ENCODE measurements around the gene SP2.
A peak's percentile ranks its signal among the peaks of the same experiment; 100 is the strongest.

SP2 gene

DNA sequence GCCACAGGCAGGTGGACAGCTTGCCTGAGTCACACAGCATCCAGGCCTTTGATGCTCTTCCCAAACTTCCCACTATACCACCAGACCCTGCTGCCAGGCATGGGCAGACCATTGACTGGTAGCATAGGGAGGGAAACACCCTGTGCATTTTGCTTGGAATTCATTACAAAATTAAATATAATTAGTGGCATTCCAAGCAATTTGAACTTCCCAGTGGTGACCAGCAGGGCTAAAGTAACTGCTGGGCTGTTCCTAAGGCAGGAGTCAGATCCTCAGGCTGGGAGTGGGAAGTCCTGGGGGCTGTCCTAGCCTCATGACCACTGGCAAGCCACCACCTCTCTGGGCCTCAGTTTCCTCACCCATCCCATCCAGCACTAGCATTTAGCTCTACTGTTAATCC is 57.9 kb downstream of the SP2 start:
- DNase-seq, result no peak

- no peak for DNase-seq
Observed at GRCh38 chr17:47955497-47956461, 59.7 kb downstream of the SP2 start.

GRCh38 chr17:47956791-47957590 is 61.0 kb downstream of the SP2 start:
- no peak for DNase-seq

GRCh38 chr17:47957591-47958490 is 61.8 kb downstream of the SP2 start, which contains the start of gene PRR15L:
TSS of gene PRR15L (minus strand) at chr17:47957883. CDS start at chr17:47953234, 4,649 bp downstream.
- no peak for DNase-seq

- no peak for DNase-seq
Observed at GRCh38 chr17:47959825-47960655, 64.0 kb downstream of the SP2 start.

DNA sequence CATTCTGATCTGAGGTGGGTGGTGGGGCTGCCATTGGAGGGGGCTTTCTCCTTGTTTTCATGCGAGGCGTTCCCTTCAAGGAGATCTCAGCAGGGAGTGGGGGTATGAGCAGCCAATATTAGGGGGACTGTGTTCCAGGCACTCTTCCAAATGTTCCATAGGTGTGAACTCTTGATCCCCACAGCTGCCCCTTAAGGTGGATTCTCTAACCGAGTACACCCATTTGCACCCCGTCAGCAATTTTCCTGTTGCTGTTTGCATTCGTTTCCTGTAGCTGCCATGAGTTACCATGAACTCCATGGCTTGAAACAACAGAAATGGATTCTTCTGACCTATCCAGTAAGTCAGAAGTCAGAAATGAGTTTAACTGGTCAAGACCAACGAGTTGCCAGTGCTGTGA is 65.4 kb downstream of the SP2 start:
- no peak for DNase-seq

DNA sequence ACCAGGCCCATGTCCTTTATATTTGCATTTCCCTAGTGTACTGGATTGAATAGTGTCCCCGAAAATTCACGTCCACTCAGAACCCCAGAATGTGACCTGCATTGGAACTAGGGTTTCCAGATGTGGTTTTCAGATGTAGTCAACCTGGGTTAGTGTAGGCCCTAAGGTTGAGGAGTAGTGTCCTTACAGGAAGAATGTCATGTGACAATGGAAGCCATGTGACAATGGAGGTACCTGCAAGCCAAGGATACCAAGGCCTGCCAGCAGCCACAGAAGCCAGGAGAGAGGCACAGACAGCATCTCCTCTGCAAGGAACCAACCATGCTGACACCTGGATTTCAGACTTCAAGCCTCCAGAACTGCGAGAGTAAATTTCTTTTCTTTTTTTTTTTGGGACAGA is 66.9 kb downstream of the SP2 start:
- DNase-seq, result no peak

DNA sequence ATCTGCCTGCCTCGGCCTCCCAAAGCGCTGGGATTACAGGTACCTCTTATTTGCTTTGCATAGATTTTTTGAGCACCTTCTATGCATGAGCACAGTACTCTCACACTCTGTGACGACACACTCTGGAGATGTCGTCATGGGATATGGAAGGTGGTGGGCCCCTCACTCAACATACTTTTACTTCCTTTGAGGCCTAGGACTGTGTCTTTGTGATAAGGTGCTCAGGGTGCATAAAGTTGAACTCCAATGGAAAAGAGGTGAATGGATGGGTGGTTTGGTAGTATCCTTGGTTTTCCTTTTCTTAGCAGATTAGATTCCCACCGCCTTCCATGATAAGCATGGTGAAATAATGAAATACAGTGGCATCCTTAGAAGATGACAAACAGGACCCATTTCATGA is 68.8 kb downstream of the SP2 start:
- DNase-seq, result no peak

DNA sequence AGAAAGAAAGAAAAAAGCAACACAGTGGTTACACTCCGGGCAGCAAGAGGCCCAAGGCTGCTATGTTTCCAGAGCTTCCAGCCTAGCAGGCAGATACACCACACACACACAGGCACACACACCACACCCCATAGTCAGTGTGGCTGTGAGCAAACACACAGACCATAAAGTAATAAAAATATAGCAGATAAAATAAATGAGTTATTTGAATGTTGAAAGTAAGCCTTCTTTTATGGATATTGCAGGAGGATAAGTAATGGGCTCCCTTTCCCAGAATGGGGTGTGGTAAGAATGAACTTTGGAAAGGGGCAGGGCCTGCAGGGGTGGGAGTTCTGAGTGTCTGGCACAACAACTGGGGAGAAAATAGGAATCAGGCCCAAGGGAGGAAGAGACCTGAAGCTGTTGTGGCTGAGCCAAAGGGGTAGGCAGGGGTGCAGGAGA is 70.1 kb downstream of the SP2 start:
- DNase-seq, result no peak

DNA sequence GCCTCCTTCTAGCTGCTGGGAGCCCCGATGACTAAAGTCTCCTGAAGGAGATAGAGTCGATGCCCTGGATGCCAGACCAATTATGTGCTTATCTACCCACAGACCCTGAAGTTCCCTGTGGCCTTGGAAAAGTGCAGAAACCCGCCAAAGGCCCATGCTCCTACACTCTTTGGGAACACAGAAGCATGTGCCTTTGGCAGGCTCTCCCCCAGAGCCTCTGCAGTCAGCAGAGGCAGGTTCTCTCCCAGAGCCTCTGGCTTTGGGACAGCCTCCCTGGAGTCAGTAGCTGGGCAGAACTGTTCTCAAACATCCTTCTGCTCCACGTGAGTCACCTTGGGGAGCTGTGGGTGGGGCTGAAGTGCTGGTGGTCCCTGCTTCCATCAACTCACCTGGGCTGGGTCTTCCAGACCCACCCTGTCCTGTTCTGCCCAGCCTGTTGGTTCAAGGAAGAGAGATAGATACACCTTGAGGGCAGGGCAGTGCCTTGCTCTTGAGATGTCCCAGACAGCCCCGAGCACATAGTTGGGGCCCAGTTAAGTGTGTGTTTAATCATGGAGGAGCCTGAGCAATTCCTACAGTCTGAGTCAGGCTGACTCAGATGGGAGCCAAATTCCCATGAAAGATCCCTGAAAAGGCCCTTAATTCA is 71.7 kb downstream of the SP2 start:
- DNase-seq, result no peak

- DNase-seq, result no peak
Observed at GRCh38 chr17:47968836-47969235, 72.8 kb downstream of the SP2 start.

DNA sequence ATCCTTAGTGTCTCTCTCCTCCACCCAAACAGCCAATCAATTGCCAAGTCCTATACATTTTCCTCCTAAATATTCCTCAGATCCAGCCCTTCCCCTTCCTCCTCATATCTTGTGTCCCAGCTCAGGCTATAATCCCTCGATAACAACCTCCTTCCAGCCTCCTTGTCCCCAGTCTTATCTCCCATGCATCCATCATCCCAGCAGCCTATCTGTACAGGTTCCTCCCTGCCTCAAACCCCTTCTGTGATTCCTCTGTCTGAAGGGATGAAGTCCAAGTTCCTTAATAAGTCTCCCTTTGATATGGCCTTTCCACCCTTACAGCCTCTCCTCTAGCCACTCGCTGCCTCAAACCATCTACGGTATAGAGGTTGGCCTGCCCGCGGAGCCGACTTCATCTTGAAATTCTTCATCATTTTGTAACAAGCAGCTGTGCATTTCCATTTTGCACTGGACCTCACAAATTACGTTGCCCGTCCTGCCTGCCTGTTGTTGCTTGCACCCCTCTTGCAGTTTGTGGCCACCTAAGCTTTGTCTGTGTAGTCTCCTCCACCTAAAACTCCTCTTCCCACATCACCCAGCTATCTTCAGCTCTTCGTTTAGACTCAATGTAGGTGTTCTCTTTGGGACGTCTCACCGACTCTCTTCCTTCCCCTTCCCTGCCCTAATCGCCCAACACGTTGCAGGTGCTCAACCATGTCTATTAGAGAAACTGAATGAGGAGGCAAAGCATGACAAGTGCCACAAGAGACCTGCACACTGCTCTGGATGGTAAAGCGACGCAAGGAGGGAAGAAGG is 74.1 kb downstream of the SP2 start:
- no peak for DNase-seq

GRCh38 chr17:47970725-47971499 is 74.9 kb downstream of the SP2 start, which contains the start of gene CDK5RAP3:
TSS of gene CDK5RAP3 (plus strand) at chr17:47971113. CDS start at chr17:47971147, 34 bp downstream.
- DNase-seq, result peak; percentile 100

DNA sequence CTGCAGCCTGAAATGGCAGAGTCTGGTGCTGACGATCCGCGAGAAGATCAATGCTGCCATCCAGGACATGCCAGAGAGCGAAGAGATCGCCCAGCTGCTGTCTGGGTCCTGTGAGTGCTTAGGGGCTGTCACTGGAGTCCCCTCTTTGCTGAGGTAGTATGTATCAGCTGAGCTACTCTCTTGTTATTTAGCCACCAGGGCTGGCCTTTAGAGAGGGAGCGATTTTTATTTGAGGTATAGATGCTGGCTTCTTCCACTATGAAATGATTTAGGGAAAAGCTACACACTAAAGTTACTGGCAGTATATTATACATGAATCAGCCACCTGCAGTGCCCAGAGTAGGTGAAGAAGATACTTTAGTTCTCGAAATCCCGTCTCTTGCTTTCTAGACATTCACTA is 77.5 kb downstream of the SP2 start:
- no peak for DNase-seq

GRCh38 chr17:47975189-47975822 is 79.3 kb downstream of the SP2 start:
- no peak for DNase-seq

DNA sequence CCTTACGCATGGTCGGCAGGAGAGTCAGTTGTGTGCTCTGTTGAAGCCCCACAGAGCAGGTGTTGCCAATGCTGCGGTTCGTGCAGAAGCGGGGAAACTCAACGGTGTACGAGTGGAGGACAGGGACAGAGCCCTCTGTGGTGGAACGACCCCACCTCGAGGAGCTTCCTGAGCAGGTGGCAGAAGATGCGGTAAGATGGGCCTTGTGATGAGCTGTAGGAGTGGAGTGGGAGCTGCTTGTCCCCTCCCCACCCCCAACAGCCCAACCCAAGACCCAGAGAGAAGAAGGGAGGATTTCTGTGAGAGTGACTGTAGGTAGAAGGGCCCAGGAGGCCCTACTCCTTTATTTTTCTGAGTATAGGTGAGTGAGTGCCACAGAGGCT is 79.8 kb downstream of the SP2 start:
- no peak for DNase-seq

DNA sequence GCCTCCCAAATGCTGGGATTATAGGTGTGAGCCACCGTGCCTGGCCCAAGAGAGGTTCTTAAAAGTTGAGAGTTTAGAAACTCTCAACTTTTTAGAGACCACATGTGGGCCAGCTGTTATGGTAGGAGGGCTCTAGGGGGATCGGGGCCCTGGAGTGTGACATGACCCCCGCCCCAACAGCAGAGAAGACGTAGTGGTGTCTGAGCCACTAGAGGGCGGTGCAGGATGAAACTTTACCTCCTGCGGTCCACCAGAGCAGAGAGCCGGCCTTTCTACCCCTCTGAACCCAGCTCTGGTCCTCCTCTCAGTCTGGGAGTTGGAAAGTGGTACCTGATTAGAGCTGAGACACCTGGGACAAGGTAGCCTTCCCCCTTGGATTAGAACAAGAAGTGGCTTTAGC is 82.3 kb downstream of the SP2 start:
- DNase-seq, result peak; percentile 44 to 51

All from activated CD4-positive, alpha-beta T cell treated with anti-CD3 and anti-CD28 coated beads, Interleukin-2, amount 50 U/mL, for 48 hours (primary cell).